ENCODE data around the gene ARRB1. TPM values are rescaled to one million over a fixed set of nuclear protein-coding genes. Genes with fewer than 3 reads are reported as not detected.

ARRB1 gene
- total and polyA plus RNA-seq, 4 donors, result 3.3 to 21.2 (median 12.5) TPM

DNA sequence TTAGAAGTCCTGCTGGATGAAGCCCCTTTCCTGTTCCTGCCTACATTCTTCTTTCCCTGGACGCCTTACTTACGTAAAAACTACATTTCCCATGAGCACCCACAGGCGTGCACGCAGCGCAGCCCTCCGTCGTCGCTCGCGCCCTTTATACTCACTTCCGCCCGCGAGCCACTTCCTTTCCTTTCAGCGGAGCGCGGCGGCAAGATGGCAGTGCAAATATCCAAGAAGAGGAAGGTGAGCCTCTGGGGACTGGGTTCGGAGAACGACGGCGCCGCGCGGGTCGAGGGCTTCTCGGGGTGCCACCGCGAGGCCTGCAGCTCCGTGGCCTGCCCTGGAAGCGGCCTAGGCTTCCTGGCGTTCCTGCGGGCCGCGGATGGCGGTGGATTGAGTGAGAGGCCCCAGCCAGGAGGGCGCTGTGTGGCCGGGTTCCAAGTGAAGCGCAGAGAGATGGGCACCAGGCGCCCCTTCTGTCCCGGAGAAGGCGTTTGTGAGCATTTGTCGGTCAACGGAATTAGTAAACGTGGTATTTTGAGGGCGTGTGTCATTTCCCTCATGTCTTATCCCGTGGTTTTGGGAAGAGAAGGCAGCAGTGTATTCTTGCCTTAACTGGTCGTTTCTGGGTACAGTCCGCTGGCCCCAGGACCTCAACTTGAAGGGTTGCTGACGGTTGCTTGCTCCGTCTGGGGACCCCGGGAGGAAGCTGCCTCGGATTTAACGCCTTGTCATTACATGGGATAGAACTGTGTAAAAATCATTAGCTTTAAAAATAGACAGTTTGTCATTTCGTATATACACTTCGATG is 48.1 kb upstream of the ARRB1 start, which contains the start of gene RPS3 (continued):
- TF ChIP-seq, protein P1, sequence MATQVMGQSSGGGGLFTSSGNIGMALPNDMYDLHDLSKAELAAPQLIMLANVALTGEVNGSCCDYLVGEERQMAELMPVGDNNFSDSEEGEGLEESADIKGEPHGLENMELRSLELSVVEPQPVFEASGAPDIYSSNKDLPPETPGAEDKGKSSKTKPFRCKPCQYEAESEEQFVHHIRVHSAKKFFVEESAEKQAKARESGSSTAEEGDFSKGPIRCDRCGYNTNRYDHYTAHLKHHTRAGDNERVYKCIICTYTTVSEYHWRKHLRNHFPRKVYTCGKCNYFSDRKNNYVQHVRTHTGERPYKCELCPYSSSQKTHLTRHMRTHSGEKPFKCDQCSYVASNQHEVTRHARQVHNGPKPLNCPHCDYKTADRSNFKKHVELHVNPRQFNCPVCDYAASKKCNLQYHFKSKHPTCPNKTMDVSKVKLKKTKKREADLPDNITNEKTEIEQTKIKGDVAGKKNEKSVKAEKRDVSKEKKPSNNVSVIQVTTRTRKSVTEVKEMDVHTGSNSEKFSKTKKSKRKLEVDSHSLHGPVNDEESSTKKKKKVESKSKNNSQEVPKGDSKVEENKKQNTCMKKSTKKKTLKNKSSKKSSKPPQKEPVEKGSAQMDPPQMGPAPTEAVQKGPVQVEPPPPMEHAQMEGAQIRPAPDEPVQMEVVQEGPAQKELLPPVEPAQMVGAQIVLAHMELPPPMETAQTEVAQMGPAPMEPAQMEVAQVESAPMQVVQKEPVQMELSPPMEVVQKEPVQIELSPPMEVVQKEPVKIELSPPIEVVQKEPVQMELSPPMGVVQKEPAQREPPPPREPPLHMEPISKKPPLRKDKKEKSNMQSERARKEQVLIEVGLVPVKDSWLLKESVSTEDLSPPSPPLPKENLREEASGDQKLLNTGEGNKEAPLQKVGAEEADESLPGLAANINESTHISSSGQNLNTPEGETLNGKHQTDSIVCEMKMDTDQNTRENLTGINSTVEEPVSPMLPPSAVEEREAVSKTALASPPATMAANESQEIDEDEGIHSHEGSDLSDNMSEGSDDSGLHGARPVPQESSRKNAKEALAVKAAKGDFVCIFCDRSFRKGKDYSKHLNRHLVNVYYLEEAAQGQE (IDR thresholded peaks at IDR 0.05), result peak; percentile 96
- no peak for TF ChIP-seq HNF4A (conservative IDR thresholded peaks at IDR 0.05)

DNA sequence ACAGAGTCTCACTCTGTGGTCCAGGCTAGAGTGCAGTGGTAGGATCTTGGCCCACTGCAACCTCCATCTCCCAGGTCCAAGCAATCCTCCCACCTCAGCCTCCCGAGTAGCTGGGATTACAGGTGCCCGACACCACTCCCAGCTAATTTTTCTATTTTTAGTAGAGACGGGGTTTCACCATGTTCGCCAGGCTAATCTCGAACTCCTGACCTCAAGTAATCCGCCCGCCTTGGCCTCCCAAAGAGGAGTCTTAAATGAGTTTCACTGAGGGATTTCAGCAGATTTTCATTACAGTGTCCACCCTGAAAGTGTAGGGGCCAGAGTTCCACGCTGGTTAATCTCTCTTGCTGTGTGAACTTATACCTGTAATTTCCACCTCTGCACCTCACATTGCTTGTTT is 47.4 kb upstream of the ARRB1 start:
- DNase-seq (ENCODE audit: low spot score), result no peak

More for the DNA sequence above, 47.4 kb upstream of the ARRB1 start:
- WGBS, result 72% methylated on average over 8 of the region's 8 CpGs
- no peaks in the 10 kb centered on the region for H3K27me3 ChIP-seq (ENCODE audit: control insufficient read depth in 4 of 4, insufficient read depth in 4 of 4, low read length in 3 of 4)
- H3K9ac ChIP-seq (ENCODE audit: low read depth in 1 of 2, low read length in 2 of 2), result no peak overlapping the region
- no peak overlapping the region for H3K4me3 ChIP-seq (ENCODE audit: low read depth in 1 of 3, low read length in 3 of 3)
- peaks cover 0 to 27% (median 25%) of the 10 kb centered on the region in 4 donors for H3K36me3 ChIP-seq (ENCODE audit: control insufficient read depth in 4 of 4, insufficient read depth in 3 of 4, low read depth in 1 of 4, low read length in 3 of 4)
- no peaks in the 10 kb centered on the region for H3K9me3 ChIP-seq (ENCODE audit: control insufficient read depth in 4 of 4, low read length in 3 of 4)
- H3K27ac ChIP-seq (ENCODE audit: low read depth in 1 of 2, low read length in 2 of 2), result no peak overlapping the region
- peaks cover 0 to 14% (median 4%) of the 10 kb centered on the region in 4 donors for H3K4me1 ChIP-seq (ENCODE audit: control insufficient read depth in 4 of 4, insufficient read depth in 4 of 4, low read length in 3 of 4)
- no peak for TF ChIP-seq HNF4A (conservative IDR thresholded peaks at IDR 0.05)
- TF ChIP-seq JUND (IDR thresholded peaks at IDR 0.05), result no peak
- TF ChIP-seq RXRA (IDR thresholded peaks at IDR 0.05), result no peak
- TF ChIP-seq YY1 (IDR thresholded peaks at IDR 0.05), result no peak
- TF ChIP-seq FOXA1 (IDR thresholded peaks at IDR 0.05), result no peak
- TF ChIP-seq, protein P2, sequence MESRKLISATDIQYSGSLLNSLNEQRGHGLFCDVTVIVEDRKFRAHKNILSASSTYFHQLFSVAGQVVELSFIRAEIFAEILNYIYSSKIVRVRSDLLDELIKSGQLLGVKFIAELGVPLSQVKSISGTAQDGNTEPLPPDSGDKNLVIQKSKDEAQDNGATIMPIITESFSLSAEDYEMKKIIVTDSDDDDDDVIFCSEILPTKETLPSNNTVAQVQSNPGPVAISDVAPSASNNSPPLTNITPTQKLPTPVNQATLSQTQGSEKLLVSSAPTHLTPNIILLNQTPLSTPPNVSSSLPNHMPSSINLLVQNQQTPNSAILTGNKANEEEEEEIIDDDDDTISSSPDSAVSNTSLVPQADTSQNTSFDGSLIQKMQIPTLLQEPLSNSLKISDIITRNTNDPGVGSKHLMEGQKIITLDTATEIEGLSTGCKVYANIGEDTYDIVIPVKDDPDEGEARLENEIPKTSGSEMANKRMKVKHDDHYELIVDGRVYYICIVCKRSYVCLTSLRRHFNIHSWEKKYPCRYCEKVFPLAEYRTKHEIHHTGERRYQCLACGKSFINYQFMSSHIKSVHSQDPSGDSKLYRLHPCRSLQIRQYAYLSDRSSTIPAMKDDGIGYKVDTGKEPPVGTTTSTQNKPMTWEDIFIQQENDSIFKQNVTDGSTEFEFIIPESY (IDR thresholded peaks at IDR 0.05), result no peak
- TF ChIP-seq, protein P3, sequence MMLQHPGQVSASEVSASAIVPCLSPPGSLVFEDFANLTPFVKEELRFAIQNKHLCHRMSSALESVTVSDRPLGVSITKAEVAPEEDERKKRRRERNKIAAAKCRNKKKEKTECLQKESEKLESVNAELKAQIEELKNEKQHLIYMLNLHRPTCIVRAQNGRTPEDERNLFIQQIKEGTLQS (IDR thresholded peaks at IDR 0.05), result no peak
- no peak for TF ChIP-seq NR2F2 (IDR thresholded peaks at IDR 0.05)
- TF ChIP-seq GABPA (IDR thresholded peaks at IDR 0.05 in 1 of 2, conservative IDR thresholded peaks at IDR 0.05 in 1 of 2), result no peak
- TF ChIP-seq, protein P4, sequence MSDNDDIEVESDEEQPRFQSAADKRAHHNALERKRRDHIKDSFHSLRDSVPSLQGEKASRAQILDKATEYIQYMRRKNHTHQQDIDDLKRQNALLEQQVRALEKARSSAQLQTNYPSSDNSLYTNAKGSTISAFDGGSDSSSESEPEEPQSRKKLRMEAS (IDR thresholded peaks at IDR 0.05), result no peak
- TF ChIP-seq RAD21 (IDR thresholded peaks at IDR 0.05), result no peak
- TF ChIP-seq, protein P1 (IDR thresholded peaks at IDR 0.05), result no peak
- TF ChIP-seq HNF4G (IDR thresholded peaks at IDR 0.05), result no peak
- no peak for TF ChIP-seq FOXA2 (IDR thresholded peaks at IDR 0.05)
- TF ChIP-seq, protein P5, sequence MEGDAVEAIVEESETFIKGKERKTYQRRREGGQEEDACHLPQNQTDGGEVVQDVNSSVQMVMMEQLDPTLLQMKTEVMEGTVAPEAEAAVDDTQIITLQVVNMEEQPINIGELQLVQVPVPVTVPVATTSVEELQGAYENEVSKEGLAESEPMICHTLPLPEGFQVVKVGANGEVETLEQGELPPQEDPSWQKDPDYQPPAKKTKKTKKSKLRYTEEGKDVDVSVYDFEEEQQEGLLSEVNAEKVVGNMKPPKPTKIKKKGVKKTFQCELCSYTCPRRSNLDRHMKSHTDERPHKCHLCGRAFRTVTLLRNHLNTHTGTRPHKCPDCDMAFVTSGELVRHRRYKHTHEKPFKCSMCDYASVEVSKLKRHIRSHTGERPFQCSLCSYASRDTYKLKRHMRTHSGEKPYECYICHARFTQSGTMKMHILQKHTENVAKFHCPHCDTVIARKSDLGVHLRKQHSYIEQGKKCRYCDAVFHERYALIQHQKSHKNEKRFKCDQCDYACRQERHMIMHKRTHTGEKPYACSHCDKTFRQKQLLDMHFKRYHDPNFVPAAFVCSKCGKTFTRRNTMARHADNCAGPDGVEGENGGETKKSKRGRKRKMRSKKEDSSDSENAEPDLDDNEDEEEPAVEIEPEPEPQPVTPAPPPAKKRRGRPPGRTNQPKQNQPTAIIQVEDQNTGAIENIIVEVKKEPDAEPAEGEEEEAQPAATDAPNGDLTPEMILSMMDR (IDR thresholded peaks at IDR 0.05; ENCODE audit: low read depth, low read length, missing input control), result no peak
- no peak for TF ChIP-seq EGR1 (IDR thresholded peaks at IDR 0.05; ENCODE audit: low read depth in 2 of 2)
- no peak for TF ChIP-seq TAF1 (conservative IDR thresholded peaks at IDR 0.05)
- TF ChIP-seq SP1 (IDR thresholded peaks at IDR 0.05), result no peak
